Embryonic facial prominence (tissue), 1 donor: ENCODE data around the gene MEAF6.
A peak's percentile ranks its signal among the peaks of the same experiment; 100 is the strongest.
"Not testable (repeated sequence)": the region's sequence is repeated elsewhere in the genome, so short reads cannot be mapped to it uniquely, and the experiment has no call there.

ENCODE experiments used
- DNase-seq: peaks from one replicate; pipeline ENCODE4 v3.0.0-alpha.2; 2016; ENCODE audit errors: extremely low spot score

The MEAF6 gene

DNA sequence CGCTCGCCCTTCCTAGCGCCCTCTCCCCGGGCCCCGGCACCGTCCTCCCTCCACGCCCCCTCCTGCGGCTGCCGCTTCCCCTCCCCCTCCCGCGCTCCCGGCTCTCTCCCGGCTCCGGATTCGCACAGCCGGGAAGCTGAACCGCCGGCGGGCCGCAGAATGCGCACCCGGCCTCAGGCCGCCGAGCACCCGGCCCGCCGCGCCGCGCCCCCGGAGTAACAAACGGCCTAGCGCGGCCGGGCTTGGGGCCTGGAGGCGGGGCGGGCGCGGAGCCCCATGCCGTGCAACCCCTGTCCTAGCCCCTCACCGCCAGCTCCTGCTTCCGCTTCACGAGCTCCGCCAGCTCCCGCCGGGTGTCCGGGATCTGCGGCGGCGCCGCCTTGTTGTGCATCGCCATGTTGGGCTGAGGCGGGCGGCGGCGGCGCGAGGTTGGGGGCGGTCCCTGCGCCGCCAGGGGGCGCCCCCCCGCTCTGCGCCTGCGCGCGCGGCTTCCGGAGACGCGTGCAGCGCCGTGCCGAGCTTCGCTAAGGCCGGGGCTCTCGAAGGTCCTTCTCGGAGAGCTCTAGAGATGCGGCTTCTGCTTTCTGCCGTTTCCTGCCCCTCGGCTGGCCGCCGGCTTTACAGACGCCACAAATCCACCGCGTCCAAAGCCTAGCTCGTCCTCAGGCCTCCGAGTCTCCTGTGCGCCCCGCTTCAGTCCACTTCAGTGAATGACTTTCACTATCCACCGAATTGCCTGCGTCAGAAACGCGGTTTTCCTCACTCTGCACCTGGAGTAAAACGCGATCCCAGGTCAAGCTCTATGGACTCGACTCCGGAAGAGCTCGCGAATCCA lies at the start of gene MEAF6:
Gene MEAF6, minus strand, starts transcription at position 417 of the 835 bp plus-strand sequence. Its CDS starts 20 bp downstream, at position 397.
- peak; percentile 36 for DNase-seq

DNA sequence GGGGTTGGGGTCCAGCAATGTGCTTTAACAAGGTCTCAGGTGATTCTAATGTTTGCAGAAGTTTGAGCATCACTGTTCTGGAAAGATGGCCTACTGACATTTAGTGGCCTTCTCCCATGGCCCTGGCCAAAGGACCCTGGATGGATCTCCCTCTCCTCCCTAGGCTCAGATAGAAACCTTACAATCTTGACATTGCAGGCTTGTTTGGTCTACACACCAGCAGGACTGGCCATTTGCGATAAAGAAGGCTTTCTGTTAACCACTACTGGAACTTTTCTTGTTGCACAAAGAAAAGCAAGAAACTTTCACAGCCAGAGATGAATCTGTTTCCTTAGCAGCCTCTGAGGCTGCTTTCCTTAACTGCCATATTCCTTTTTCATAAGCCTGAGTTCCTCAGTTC lies 48.4 kb upstream of the MEAF6 start:
- no peak for DNase-seq

DNA sequence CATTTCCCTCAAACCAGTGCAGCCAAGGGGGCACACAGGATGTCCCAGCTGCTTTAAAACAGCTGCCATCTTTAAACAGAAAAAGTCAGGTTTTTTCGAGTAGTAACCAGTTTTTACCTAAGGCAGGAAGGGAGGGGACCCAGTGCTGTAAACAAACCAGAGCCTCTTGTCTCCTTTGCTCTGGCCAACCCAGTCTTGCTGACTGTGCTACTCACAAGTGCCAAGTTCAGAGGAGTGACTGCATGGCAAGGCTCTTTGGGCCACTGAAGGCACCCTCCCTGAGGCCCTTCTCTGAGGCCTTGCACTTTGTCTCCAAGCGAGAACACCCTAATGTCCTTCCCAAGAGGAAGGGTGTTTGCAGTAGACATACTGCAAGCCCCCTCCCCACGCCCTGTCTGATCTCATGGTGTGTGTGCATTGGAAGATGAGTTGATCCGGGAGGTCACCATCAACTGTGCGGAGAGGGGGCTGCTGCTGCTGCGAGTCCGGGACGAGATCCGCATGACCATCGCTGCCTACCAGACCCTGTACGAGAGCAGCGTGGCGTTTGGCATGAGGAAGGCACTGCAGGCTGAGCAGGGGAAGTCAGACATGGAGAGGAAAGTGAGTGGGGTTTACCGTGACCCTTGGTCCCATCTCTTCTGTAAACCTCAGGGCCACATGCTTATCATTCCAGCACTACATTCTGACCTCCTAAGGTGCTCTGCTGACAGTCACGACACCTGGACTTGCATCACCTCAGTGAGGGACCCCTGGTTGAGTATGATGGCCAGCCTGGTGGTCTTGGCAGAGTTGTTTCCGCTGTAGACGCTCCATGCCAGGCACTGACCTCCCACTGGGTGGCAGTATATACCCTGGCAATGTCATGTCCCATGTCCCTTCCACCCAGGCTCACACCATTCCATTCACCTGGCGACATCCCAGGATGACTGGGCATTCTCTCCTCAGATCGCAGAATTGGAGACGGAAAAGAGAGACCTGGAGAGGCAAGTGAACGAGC lies 46.9 kb upstream of the MEAF6 start:
- DNase-seq = no peak

DNA sequence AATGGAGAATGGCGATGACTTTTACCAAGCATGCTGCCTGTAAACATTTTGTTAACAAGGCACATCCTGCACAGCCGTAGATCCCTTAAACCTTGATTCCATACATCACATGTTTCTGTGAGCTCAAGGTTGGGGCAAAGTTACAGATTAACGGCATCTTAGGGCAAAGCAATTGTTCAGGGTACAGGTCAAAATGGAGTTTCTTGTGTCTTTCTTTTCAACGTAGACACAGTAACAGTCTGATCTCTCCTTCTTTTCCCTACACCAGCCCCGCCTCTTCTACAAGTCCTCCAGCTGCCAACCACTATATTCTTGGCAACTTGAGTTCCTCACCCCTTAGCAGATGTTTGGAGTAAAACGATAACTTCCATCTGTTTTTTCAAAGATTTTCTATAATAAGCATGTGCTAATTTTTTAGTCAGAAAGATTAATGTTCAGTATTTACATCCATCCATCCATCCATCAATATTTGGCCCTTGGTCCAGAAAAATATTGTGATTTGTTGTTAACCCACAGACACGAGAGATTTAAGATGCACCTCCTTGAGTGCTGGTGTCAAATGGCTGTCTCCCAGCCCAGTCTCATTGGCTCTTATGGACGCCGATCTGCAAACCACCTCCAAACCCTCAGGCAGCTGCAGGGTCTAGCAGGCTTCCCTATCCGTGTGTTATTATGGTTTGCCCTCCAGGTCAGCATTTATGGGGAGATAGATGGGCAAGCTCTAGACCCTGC lies 46.0 kb upstream of the MEAF6 start:
- DNase-seq = no peak

DNA sequence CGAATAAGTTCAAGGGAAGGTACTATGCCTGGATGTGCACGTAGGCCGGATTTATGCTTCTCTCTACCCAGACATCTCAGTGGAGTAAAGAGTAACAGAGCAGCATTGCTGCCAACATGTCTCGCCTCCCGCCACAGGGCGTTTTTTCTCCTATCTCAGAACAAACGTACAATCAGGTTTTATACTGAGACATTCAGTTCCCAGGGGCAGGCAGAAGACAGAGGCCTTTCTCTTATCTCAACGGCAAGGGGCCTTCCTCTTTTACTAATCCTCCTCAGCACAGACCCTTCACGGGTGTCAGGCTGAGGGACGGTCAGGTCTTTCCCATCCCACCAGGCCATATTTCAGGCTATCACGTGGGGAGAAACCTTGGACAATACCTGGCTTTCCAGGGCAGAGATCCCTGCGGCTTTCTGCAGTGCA lies 45.4 kb upstream of the MEAF6 start:
- not testable (repeated sequence) for DNase-seq

DNA sequence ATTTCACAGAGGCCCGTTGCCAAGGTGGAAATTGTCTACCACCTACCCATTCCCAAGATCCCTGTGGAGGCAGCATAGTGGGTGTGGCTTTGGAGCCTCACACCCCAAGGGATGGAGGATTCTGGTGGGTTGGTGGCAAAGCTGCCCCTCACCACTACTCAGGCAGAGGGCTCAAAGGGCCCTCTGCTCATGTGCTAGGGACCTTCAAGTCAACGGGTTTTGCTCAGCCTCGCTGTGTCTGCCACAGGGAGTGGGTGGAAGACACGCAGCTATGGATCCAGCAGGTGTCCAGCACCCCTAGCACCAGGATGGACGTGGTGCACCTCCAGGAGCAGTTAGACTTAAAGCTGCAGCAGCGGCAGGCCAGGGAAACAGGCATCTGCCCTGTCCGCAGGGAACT lies 44.5 kb upstream of the MEAF6 start:
- DNase-seq = no peak

DNA sequence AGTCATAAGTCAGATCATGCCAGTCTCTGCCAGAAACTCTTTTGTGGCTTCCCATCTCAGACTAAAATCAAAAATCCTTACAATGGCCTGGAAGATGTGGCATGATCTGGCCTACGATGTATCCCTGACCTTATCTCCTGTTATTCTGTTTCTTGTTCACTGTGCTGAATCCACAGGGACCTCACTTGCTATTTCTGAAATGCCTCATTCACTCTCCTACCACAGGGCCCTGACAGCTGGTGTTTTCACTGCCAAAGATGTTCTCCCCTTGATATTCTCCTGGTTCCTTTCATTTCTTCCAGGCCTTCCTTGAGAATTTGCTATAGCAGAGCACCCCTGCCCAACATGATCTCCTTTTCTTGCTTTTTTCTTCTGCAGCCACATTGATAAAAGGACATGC lies 43.8 kb upstream of the MEAF6 start:
- DNase-seq = no peak

DNA sequence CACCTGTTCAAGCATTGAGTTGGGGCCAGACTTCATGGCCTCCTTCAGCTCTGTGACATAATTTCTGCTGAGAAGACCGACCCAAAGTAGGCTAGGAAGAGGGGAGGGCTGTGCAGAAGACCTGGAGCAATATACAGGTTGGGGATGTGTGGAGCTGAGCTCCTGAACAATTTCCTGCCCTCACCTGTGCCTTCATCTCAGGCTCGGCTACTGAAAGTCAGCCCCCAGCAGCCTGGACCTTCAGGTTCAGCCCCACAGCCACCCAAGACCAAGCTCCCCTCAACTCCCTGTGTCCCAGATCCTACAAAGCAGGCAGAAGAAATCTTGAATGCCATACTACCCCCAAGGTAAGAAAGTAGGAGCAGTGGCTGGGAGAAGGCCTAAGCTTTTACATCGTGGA lies 42.8 kb upstream of the MEAF6 start:
- DNase-seq = no peak

DNA sequence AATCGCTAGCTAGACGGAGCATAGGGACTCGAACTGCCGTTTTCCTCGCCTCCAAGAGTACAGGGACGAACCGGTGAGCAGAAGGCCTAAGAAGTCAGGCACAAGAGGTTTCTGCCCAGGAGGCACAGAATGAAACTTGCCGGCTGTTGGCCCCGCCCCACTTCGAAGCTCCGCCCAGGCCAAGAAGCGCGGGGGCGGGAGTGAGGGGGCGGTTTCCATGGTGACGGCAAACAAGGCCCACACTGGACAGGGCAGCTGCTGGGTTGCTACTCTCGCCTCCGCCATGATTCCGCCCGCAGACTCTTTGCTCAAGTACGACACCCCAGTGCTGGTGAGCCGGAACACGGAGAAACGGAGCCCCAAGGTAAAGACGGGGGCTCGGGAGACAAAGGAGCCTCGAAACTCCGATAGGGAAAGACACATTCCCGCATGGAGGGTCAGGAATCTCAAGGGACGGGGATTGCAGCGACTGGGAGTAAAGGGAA lies 42.2 kb upstream of the MEAF6 start, which contains the start of gene DNALI1:
Gene DNALI1, plus strand, starts transcription at position 229 of the 485 bp plus-strand sequence. Its CDS starts 55 bp downstream, at position 284.
- peak; percentile 67 for DNase-seq

DNA sequence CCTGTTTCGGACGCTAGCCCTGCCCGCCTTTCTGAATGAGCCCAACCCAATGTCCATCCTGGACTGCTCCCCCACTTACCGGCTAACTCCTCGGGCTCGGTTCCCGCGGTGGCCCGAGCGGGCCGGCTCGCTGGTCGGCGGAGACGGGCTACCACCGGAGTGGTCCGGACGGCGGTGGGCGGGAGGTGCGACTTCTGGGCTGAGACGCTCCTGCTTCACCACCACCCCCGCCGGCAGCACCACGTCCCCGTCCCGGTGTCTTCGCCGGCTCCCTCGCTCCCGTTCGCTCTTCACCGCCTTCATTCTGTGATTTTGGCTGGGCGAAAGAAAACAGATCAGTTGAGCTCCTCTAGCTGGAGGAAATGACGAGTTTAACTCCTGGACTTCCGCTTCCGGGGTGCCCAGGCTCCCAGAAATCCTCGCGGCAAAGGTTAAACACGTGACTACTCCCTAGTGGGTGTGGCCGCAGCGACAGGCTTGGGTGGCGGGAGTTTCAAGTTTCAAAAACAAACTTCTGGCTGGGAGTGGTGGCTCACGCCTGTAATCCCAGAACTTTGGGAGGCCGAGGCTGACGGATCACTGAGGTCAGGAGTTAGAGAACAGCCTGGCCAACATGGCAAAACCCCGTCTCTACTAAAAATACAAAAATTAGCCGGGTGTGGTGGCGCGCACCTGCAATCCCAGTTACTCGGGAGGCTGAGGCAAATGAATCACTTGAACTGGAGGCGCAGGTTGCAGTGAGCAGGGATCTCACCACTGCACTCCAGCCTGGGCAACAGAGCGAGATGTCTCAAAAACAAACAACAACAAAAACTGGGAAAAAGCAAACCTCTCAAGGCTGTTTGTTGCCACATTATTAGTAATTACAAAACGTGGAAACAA lies 39.6 kb upstream of the MEAF6 start, which contains the start of gene SNIP1:
Gene SNIP1, minus strand, starts transcription at position 367 of the 882 bp plus-strand sequence. Its CDS starts 64 bp downstream, at position 303.
- peak; percentile 87 for DNase-seq

DNA sequence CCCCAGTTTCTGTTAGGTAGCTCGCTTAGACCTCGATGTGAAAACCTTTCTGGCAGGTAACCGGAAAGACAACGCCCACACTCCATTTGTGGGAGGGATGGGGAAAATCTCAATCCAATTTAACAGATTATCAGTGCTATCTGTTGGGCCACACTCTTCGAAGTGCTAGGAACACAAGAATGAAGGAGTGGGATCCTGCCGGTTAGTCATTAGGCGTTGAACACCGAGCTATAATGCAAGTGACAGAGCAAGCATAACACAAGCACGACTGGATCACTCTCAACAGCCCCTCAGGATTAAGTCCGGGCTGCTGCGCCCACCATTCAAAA lies 39.0 kb upstream of the MEAF6 start:
- DNase-seq = no peak

DNA sequence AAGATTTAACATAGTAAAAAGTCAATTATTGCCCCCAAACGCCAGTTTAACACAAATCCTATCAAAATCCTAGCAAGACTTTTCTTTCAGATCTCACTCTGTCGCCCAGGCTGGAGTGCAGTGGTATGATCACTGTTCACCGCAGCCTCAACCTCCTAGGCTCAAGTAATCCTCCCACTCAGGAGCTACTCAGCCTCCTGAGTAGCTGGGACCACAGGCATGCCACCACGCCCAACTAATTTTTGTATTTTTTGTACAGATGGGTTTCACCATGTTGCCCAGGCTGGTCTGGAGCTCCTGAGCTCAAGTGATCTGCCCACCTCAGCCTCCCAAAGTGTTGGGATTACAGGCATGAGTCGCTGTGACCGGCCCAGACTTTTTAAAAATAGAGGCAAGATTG lies 34.8 kb upstream of the MEAF6 start:
- no peak for DNase-seq

DNA sequence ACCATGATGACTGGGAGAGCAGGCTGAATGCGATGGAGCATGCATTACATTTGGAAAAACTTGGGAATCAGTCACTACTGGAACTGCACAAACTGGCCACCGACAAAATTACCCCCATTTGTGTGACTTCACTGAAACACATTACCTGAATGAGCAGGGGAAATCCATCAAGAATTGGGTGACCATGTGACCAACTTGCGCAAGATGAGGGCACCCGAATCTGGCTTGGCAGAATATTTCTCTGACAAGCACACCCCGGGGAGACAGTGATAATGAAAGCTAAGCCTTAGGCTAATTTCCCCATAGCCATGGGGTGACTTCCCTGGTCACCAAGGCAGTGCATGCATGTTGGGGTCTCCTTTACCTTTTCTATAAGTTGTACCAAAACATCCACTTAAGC lies 30.5 kb upstream of the MEAF6 start:
- DNase-seq = no peak

DNA sequence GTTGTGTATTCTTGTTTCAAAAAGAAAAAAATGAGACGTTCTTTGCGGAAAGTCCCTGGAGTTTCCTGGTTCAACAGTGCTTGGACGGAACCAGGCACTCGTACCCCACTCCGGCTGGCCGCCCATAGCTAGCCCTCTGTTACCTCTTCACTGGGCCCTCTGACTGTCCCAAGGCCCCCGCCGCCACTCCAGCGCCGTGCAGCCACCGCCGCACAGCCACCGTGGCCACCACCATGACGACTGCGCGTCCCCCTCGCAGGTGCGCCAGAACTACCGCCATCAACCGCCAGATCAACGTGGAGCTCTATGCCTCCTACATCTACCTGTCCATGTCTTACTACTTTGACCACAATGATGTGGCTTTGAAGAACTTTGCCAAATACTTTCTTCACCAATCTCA lies 30.0 kb upstream of the MEAF6 start:
- DNase-seq = no peak

DNA sequence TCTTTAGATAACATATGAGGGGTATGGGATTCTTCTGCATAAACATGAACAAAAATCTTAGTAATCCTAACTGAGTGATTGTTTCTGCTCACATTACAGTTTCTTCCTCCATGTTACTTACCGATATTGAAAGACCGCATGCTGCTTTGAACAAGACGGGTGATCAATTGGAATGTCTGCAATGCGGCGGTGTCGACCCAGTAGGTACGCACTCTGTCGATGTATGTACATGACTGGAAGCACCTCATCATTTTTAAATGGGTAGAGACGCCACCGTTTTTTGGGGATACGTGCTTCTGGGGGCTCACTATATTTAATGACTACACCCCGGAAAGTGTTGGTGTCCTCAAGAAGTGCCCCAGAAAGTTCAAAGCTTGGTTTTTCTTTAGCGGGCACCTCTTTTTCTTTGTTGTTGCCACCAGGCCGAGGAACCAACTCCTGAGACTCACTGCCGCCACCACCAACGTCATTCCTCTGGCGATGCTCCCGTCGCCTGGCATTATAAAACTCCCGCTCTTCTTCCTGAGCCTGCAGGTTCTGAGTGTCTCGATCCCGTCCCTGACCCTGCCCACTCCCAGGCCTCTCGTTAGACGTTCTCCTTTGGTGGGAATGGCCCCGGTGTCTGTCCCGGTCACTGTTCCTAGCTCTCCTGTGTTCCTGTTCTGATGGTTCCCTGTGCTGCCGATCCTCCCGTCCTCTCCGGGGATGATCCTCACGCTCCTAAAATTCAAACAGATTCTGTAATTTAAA lies 25.6 kb upstream of the MEAF6 start:
- DNase-seq = no peak

DNA sequence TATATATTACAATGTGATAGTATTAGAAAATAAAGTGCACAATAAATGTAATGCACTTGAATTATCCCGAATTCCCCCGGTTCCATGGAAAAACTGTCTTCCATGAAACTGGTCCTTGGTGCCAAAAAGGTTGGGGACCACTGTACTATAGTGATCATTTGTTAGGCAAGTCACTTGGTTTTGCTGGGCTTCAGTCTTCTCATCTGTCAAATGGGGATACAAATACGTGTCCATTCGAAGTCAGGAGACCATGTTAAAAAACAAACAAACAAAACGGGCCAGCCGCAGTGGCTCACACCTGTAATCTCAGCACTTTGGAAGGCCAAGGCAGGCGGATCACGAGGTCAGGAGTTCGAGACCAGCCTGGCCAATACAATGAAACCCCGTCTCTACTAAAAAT lies 24.6 kb upstream of the MEAF6 start:
- DNase-seq = not testable (repeated sequence)

DNA sequence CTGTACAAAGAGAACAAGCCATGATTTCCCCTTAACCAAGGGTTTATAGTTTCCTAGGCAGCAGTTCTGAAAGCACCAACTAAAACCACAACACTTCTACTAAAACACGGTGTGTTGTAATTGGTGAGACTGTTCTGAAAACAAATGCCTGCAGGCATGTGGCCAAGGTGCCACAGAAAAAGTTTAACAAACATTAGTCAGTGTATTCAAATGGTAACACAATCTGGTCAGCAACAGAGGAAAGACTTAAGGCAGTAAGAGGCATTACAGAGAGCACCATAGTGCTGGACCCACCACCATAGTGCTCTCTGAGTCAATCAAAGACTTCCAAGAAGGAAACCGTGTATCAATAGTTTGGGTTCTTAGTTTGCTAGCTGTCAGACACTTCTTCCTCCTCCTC lies 22.8 kb upstream of the MEAF6 start:
- DNase-seq = no peak

DNA sequence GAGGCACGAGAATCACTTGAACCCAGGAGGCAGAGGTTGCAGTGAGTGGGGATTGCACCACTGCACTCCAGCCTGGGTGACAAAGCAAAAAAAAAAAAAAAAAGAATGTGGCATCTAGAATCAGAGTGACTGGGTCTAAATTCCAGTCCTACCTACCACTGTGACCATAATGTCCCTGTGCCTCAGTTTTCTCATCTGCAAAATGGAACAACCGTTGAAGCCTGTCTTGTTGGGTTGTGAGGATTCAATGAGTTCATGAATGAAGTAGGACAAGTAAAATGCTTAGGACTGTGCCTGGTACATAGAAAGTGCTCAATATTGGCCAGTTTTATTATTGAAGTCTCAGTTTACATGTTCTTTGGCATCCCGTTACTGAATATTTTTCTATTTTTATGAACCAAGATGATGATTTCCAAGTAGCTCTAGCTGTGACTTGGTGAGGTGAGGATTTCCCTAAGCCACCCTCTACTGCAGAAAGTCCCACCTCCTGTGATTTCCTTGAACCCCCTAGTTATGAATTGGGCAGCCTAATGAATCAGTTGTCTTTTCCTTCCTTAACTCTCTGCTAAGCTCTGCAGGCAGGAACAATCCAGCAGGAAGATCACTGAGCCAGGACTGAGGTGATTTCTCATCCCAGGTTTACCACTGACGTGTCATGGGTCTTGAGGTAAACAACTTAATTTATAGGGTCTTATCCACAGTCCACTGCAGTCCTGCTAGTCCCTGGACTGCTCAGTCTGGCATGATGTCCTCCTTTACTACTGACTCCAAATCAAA lies 18.9 kb upstream of the MEAF6 start:
- DNase-seq = no peak
